HCT116 (cell line): ENCODE measurements around the gene S100PBP. TPM values are rescaled to one million over a fixed set of nuclear protein-coding genes. Genes with fewer than 3 reads are reported as not detected.

ENCODE experiments used
- ATAC-seq: fragments of 200-7000 bp; cut with Tn5 transposase; 2 replicates; pipeline ENCODE4 v1.9.1; 2020; ENCODE audit warnings: mild to moderate bottlenecking, moderate library complexity
- BruUV-seq: library from RNA; stranded (reverse); fragments of 400-500 nt; replicated peaks from 2 replicates; lab custom pipeline; 2021; lab: Mats Ljungman, UMichigan
- CTCF ChIA-PET: fragments of 300-600 bp; sonication (Branson Sonifier 250); formaldehyde crosslinking; loops from one replicate; lab custom pipeline; 2021; ENCODE audit warnings: antibody characterized with exemption; lab: Charles Lee
- POLR2A ChIA-PET: fragments of 300-600, 350-600 bp; sonication (Branson Sonifier 250); formaldehyde crosslinking; loops from one replicate; lab custom pipeline; 2021; ENCODE audit warnings: antibody characterized with exemption; lab: Charles Lee
- RAD21 ChIA-PET, 2 experiments: fragments of 300-600 bp; sonication (Branson Sonifier 250); formaldehyde crosslinking; loops; one replicate each; lab custom pipeline; 2023; ENCODE audit warnings: low total read pairs in 2 of 2; ENCODE audit not compliant: uncharacterized antibody in 2 of 2, unreplicated experiment in 2 of 2, low non-redundant PET in 1 of 2; lab: Charles Lee
- DNase-seq: peaks from one replicate; pipeline ENCODE4 v3.0.0-alpha.2; 2010; ENCODE audit warnings: low read depth, low spot score
- H2AFZ ChIP-seq: fragments of 200-600 bp; shearing (Covaris generic), sonication (generic); 2 replicates; pipeline ENCODE4 v1.6.1; 2017; ENCODE audit warnings: low read depth, mixed run types, mixed read lengths, antibody characterized with exemption, low read length; ENCODE audit not compliant: poor library complexity, severe bottlenecking
- H3K27ac ChIP-seq: 2 replicates; pipeline ENCODE4 v1.5.1; 2012; ENCODE audit warnings: low read depth, low read length
- H3K27me3 ChIP-seq: fragments of 200-600 bp; sonication (generic); 2 replicates; pipeline ENCODE4 v1.6.1; 2016; ENCODE audit warnings: mixed run types, low read length, mixed read lengths; ENCODE audit not compliant: insufficient read depth
- H3K36me3 ChIP-seq, 2 experiments: fragments of 200-500 bp in 1 of 2; fragments of 200-600 bp in 1 of 2; sonication (Bioruptor generic) in 1 of 2; sonication (generic) in 1 of 2; 2 replicates each; pipeline versions ENCODE4 v1.5.1 to v1.6.1; 2014 to 2016; ENCODE audit warnings: low read length in 2 of 2, inconsistent platforms in 1 of 2, mixed read lengths in 1 of 2, mixed run types in 1 of 2; ENCODE audit not compliant: insufficient read depth in 2 of 2, control insufficient read depth in 1 of 2
- H3K4me1 ChIP-seq, 2 experiments: fragments of 200-600 bp in 1 of 2; sonication (generic) in 1 of 2; 2 replicates each; pipeline versions ENCODE4 v1.5.1 to v1.6.1; 2012 to 2017; ENCODE audit warnings: low read length in 2 of 2, inconsistent platforms in 1 of 2, mild to moderate bottlenecking in 1 of 2, mixed read lengths in 1 of 2, mixed run types in 1 of 2, moderate library complexity in 1 of 2; ENCODE audit not compliant: insufficient read depth in 2 of 2, control insufficient read depth in 1 of 2
- H3K4me2 ChIP-seq: fragments of 200-600 bp; sonication (generic); 2 replicates; pipeline ENCODE4 v1.6.1; 2017; ENCODE audit warnings: mixed run types, low read length, mixed read lengths
- H3K4me3 ChIP-seq, 2 experiments: fragments of 200-600 bp in 1 of 2; sonication (generic) in 1 of 2; replicated peaks in 1 of 2; 2 replicates each; pipeline ENCODE4 v1.5.1; 2011 to 2016; ENCODE audit warnings: low read length in 2 of 2, control low read depth in 1 of 2, low read depth in 1 of 2, mild to moderate bottlenecking in 1 of 2, mixed read lengths in 1 of 2, mixed run types in 1 of 2
- H3K79me2 ChIP-seq: fragments of 200-600 bp; sonication (generic); 2 replicates; pipeline ENCODE4 v1.6.1; 2017; ENCODE audit warnings: mild to moderate bottlenecking, mixed run types, low read length, moderate library complexity, mixed read lengths; ENCODE audit not compliant: insufficient read depth
- H3K9ac ChIP-seq: fragments of 200-600 bp; sonication (generic); 2 replicates; pipeline ENCODE4 v1.6.1; 2016; ENCODE audit warnings: low read length, mixed read lengths
- H3K9me2 ChIP-seq: fragments of 200-600 bp; sonication (generic), shearing (Covaris generic); 2 replicates; pipeline ENCODE4 v1.6.1; 2017; ENCODE audit warnings: mixed run types, mild to moderate bottlenecking, moderate library complexity; ENCODE audit not compliant: insufficient read depth
- H3K9me3 ChIP-seq, 2 experiments: fragments of 200-500 bp in 1 of 2; fragments of 200-600 bp in 1 of 2; sonication (Bioruptor generic) in 1 of 2; sonication (generic) in 1 of 2; 2 replicates each; pipeline ENCODE4 v1.6.1; 2014 to 2017; ENCODE audit warnings: low read length in 2 of 2, mixed read lengths in 2 of 2, inconsistent platforms in 1 of 2, low read depth in 1 of 2, mild to moderate bottlenecking in 1 of 2, mixed run types in 1 of 2, moderate library complexity in 1 of 2; ENCODE audit not compliant: control insufficient read depth in 1 of 2, insufficient read depth in 1 of 2
- H4K20me1 ChIP-seq: fragments of 200-600 bp; sonication (generic), shearing (Covaris generic); 2 replicates; pipeline ENCODE4 v1.6.1; 2017; ENCODE audit warnings: mixed run types, mild to moderate bottlenecking, moderate library complexity; ENCODE audit not compliant: insufficient read depth
- ATF3 ChIP-seq: IDR thresholded peaks from 2 replicates; pipeline ENCODE4 v1.6.1; 2012
- CBX3 ChIP-seq: IDR thresholded peaks from 2 replicates; pipeline ENCODE4 v1.6.1; 2012; ENCODE audit warnings: low read depth
- CEBPB ChIP-seq: IDR thresholded peaks from 2 replicates; pipeline ENCODE4 v1.6.1; 2012; ENCODE audit warnings: low read depth
- CTCF ChIP-seq, 3 experiments: fragments of 200-600 bp in 1 of 3; sonication (generic) in 1 of 3; IDR thresholded peaks in 2 of 3; conservative IDR thresholded peaks in 1 of 3; 2 replicates each; pipeline ENCODE4 v1.5.1; 2012 to 2017; ENCODE audit warnings: low read depth in 2 of 3, low read length in 2 of 3, antibody characterized with exemption in 1 of 3, borderline replicate concordance in 1 of 3, control low read depth in 1 of 3, mild to moderate bottlenecking in 1 of 3, mixed read lengths in 1 of 3, mixed run types in 1 of 3, moderate library complexity in 1 of 3; ENCODE audit not compliant: insufficient read depth in 1 of 3
- EGR1 ChIP-seq: IDR thresholded peaks from 2 replicates; pipeline ENCODE4 v1.6.1; 2012; ENCODE audit warnings: low read depth
- ELF1 ChIP-seq: IDR thresholded peaks from 2 replicates; pipeline ENCODE4 v1.6.1; 2012; ENCODE audit warnings: low read depth, borderline replicate concordance
- EZH2phosphoT487 ChIP-seq: fragments of 200-600 bp; IDR thresholded peaks from 2 replicates; pipeline ENCODE4 v1.6.1; 2018; ENCODE audit warnings: antibody characterized with exemption, borderline replicate concordance
- FOSL1 ChIP-seq: IDR thresholded peaks from 2 replicates; pipeline ENCODE4 v1.6.1; 2012; ENCODE audit warnings: low read depth
- MAX ChIP-seq: IDR thresholded peaks from 2 replicates; pipeline ENCODE4 v1.6.1; 2012
- POLR2A ChIP-seq: IDR thresholded peaks from 2 replicates; pipeline ENCODE4 v1.7.0; 2011; ENCODE audit warnings: borderline replicate concordance; ENCODE audit not compliant: insufficient read depth, insufficient read length; ENCODE audit errors: extremely low read depth
- RAD21 ChIP-seq: IDR thresholded peaks from 2 replicates; pipeline ENCODE4 v1.6.1; 2012; ENCODE audit warnings: low read depth, mild to moderate bottlenecking
- REST ChIP-seq: IDR thresholded peaks from 2 replicates; pipeline ENCODE4 v1.6.1; 2012; ENCODE audit warnings: low read depth
- SP1 ChIP-seq: IDR thresholded peaks from 2 replicates; pipeline ENCODE4 v1.6.1; 2012; ENCODE audit warnings: low read depth
- SRF ChIP-seq: IDR thresholded peaks from 2 replicates; pipeline ENCODE4 v1.6.1; 2012; ENCODE audit warnings: low read depth
- TCF7L2 ChIP-seq: IDR thresholded peaks from 2 replicates; pipeline ENCODE4 v1.7.0; 2011; ENCODE audit warnings: borderline replicate concordance, inconsistent platforms; ENCODE audit not compliant: insufficient read depth, insufficient read length; ENCODE audit errors: extremely low read depth
- YY1 ChIP-seq: IDR thresholded peaks from 2 replicates; pipeline ENCODE4 v1.6.1; 2011; ENCODE audit warnings: low read length, low read depth, moderate library complexity, mild to moderate bottlenecking; ENCODE audit not compliant: insufficient replicate concordance; ENCODE audit errors: extremely low read depth
- ZBTB33 ChIP-seq: IDR thresholded peaks from 2 replicates; pipeline ENCODE4 v1.6.1; 2011; ENCODE audit warnings: mild to moderate bottlenecking, low read length, moderate library complexity; ENCODE audit not compliant: insufficient replicate concordance; ENCODE audit errors: extremely low read depth
- ZFX ChIP-seq: fragments of 450-650 bp; IDR thresholded peaks from 2 replicates; pipeline ENCODE4 v1.6.1; 2017
- intact Hi-C: fragments of 100-400 bp; cut with micrococcal nuclease; formaldehyde crosslinking; loops from 2 replicates; pipeline ENCODE4 v1.10.0; 2022
- total RNA-seq: library from RNA; stranded (reverse); gene quantifications from one replicate; pipeline ENCODE4 v1.2.1, GENCODE V29; 2021; ENCODE audit not compliant: unreplicated experiment

S100PBP gene
- total RNA-seq, 1 experiment from 2014 or later: 38.2 TPM

- POLR2A ChIA-PET: interaction anchor here (1.3 kb wide), 1 partner anchor 204 kb away, joined by 3 read pairs; the partner anchor contains the start of gene AZIN2
- TF ChIP-seq EZH2phosphoT487 (no peak), TCF7L2 (no peak), ZFX (no peak), SRF (no peak), ZBTB33 (no peak), POLR2A (no peak), EGR1 (no peak), ELF1 (no peak), CBX3 (no peak), SP1 (no peak), ATF3 (no peak), CTCF (IDR thresholded peaks at IDR 0.05 in 2 of 3, conservative IDR thresholded peaks at IDR 0.05 in 1 of 3; ENCODE audit: borderline replicate concordance in 1 of 3, insufficient read depth in 1 of 3, low read depth in 2 of 3, low read length in 2 of 3) (peak; percentile 86 to 98 (median 97)), REST (no peak), YY1 (peak; percentile 22), RAD21 (peak; percentile 82), FOSL1 (no peak), MAX (no peak), CEBPB (no peak)
Measured at GRCh38 chr1:32876341-32877210, 59.1 kb downstream of the S100PBP start.

More at GRCh38 chr1:32876341-32877210, 59.1 kb downstream of the S100PBP start:
- CTCF ChIA-PET: interaction anchor here (0.7 to 3.2 kb wide), 12 partner anchors 9 to 251 kb away, joined by 3 to 27 read pairs (median 3); no protein-coding TSS in a partner anchor
- H2AFZ ChIP-seq: no peak overlapping the region
- H3K79me2 ChIP-seq: no peaks in the 10 kb centered on the region
- ATAC-seq (peak; percentile 90), DNase-seq (peak; percentile 28)
- no peaks in the 10 kb centered on the region for H3K9me3 ChIP-seq
- no peak overlapping the region for H3K4me3 ChIP-seq
- intact Hi-C loops: loop anchor here (1.0 kb wide), 2 partner anchors 179 to 210 kb away; no protein-coding TSS in a partner anchor
- no TSS peak for BruUV-seq
- RAD21 ChIA-PET: interaction anchor here (0.6 to 0.9 kb wide), 2 partner anchors 210 to 211 kb away, joined by 3 read pairs; no protein-coding TSS in a partner anchor
- no peak overlapping the region for H3K27ac ChIP-seq
- no peaks in the 10 kb centered on the region for H3K36me3 ChIP-seq
- peaks cover 2 to 16% of the 10 kb centered on the region in 2 experiments; a peak in 3 of 4 replicates for H3K4me1 ChIP-seq
- H4K20me1 ChIP-seq: no peaks in the 10 kb centered on the region
- H3K4me2 ChIP-seq: no peak overlapping the region
- no peaks in the 10 kb centered on the region for H3K27me3 ChIP-seq
- no peaks in the 10 kb centered on the region for H3K9me2 ChIP-seq
- H3K9ac ChIP-seq: no peak overlapping the region
